Measurements from ENCODE around the gene APC2.

The APC2 gene

GRCh38 chr19:1451916-1452801 is 2.2 kb downstream of the APC2 start:
- DNase-seq = no peak

DNA sequence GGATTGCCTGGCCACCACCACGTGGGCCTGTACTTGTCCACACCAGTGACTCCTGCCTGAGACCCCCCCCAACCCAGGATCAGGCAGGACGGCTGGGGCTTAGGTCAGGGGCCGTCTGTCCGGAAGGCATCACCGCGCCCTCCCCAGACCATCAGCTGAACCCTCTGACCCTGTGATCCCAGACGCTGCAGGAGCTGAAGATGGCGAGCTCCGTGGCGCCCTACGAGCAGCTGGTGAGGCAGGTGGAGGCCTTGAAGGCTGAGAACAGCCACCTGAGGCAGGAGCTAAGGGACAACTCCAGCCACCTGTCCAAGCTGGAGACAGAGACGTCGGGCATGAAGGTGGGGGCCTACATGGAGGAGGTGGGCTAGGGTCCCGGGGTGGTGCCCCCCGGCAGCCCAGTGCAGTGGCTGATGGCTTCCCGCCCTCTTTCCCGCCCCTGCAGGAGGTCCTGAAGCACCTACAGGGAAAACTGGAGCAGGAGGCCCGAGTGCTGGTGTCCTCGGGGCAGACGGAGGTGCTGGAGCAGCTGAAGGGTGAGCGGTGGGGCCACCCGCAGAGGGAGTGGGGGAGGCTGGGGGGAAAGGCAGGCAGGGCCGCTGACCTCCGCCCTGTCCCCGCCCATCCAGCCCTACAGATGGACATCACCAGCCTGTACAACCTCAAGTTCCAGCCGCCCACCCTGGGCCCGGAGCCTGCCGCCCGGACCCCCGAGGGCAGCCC is 3.0 kb downstream of the APC2 start:
- no peak for DNase-seq

- DNase-seq = no peak
These were observed 3.8 kb downstream of the APC2 start for GRCh38 chr19:1453525-1454364.

GRCh38 chr19:1455002-1455335 is 5.0 kb downstream of the APC2 start:
- no peak for DNase-seq

DNA sequence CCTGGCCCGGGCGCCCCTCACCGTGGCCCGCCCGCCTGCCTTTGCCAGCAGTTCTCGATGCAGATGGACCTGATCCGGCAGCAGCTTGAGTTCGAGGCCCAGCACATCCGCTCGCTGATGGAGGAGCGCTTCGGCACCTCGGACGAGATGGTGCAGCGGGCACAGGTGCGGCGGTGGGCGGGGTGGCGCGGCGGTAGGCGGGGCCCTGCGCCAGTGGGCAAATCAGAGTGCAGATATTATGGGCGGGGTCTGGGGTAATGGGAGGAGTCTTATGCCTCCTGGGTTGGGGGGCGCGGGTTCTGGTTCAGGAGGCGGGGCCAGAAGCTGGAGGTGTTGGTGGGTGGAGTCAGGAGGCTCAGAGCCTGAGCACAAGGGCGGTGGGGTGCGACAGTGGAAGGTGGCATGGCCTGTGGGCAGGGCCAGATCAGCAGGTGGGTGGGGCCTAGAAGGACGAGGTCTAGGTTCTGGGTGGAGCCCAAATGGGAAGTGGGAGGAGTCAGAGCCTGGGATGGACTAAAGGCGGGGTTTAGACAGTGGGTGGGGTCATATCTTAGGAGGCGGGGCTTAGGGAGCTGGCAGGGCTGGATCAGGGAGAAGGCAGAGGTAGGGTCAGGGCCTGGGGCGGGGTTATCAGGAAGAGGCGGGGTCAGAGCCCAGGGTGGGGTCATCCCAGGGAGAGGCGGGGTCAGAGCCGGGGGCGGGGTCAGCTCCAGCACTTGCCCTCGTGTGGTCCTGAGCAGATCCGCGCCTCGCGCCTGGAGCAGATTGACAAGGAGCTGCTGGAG is 5.6 kb downstream of the APC2 start:
- peak; percentile 68 for DNase-seq

- no peak for DNase-seq
These were observed 6.4 kb downstream of the APC2 start for GRCh38 chr19:1456121-1456900.

DNA sequence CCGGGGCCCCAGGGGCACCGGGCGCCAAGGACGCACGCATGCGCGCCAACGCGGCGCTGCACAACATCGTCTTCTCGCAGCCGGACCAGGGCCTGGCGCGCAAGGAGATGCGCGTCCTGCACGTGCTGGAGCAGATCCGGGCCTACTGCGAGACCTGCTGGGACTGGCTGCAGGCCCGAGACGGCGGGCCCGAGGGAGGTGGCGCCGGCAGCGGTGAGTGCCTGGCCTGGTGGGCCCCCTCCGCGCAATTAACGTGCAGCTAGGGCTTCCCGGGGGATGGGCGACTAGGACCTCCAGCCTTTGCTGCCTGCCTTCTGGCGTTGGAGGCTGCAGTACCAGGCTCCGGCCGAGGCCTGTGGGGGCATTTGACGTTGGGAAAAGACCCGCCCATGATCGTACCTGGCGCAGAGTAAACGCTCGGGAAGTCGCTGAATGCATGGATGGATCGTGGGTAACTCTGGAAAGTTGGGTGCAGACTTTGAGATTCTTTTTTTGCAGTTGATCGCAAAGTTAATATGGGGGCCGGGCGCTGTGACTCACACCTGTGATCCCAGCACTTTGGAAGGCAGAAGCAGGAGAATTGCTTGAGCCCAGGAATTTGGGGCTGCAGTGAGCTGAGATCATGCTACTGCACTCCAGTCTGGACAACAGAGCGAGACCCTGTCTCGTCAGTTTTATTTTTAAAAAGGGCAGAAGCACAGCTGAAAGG is 7.3 kb downstream of the APC2 start:
- DNase-seq = no peak

DNA sequence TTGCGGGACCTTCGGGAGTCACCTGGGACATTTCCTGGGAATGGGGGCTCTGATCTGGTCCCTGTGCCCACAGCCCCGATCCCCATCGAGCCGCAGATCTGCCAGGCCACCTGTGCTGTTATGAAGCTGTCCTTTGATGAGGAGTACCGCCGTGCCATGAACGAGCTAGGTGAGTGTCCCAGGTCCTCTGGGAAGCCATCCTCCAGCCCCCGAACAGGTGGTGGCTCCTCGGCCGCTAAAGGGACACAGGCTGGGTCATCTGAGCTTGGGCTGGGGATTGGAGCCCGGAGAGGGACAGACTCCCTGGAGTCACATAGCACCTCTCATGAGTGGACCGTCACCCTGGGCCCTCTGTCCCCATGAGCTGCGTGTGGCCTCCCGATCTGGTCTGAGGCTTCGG is 8.0 kb downstream of the APC2 start:
- no peak for DNase-seq

DNA sequence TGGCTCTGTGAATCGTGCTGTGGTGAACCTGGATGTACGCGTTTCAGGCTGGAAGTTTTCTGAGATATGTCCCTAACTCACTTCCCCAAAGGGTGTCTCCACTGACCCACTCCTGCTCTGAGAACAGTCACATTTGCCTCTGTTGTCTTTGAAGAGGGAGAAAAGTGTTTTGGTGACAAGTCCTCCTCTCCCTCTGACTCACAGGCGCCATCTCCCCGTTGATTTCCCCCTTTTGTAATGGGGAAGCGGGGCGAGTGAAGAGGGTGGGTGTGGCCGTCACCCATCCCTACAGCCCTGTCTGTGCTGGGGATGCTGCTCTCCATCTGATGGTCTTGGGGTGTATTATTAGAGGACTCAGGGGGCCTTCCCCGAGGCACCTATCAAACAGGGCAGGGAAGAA is 9.6 kb downstream of the APC2 start:
- DNase-seq = peak; percentile 43

- no peak for DNase-seq
These were observed 10.4 kb downstream of the APC2 start for GRCh38 chr19:1460033-1460995.

GRCh38 chr19:1461862-1462261 is 11.9 kb downstream of the APC2 start:
- DNase-seq = no peak

- DNase-seq = no peak
These were observed 15.5 kb downstream of the APC2 start for GRCh38 chr19:1465191-1466016.

DNA sequence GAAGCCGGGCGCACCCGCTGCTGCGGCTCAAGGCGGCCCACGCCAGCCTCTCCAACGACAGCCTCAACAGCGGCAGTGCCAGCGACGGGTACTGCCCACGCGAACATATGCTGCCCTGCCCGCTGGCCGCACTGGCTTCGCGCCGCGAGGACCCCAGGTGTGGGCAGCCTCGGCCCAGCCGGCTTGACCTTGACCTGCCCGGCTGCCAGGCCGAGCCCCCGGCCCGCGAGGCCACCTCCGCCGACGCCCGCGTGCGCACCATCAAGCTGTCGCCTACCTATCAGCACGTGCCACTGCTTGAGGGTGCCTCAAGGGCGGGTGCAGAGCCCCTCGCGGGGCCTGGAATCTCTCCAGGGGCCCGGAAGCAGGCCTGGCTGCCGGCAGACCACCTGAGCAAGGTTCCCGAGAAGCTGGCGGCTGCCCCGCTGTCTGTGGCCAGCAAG is 16.1 kb downstream of the APC2 start:
- DNase-seq = no peak

DNA sequence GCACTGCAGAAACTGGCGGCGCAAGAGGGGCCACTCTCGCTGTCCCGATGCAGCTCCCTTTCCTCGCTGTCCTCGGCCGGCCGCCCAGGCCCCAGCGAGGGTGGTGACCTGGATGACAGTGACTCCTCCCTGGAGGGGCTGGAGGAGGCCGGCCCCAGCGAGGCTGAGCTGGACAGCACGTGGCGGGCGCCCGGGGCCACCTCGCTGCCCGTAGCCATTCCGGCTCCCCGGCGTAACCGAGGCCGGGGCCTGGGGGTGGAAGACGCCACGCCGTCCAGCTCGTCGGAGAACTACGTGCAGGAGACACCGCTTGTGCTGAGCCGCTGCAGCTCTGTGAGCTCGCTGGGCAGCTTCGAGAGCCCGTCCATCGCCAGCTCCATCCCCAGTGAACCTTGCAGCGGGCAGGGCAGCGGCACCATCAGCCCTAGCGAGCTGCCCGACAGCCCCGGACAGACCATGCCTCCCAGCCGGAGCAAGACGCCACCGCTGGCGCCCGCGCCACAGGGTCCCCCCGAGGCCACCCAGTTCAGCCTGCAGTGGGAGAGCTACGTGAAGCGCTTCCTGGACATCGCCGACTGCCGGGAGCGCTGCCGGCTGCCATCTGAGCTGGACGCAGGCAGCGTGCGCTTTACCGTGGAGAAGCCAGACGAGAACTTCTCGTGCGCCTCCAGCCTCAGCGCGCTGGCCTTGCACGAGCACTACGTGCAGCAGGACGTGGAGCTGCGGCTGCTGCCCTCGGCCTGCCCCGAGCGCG is 16.7 kb downstream of the APC2 start:
- no peak for DNase-seq

GRCh38 chr19:1467215-1467489 is 17.2 kb downstream of the APC2 start:
- no peak for DNase-seq

DNA sequence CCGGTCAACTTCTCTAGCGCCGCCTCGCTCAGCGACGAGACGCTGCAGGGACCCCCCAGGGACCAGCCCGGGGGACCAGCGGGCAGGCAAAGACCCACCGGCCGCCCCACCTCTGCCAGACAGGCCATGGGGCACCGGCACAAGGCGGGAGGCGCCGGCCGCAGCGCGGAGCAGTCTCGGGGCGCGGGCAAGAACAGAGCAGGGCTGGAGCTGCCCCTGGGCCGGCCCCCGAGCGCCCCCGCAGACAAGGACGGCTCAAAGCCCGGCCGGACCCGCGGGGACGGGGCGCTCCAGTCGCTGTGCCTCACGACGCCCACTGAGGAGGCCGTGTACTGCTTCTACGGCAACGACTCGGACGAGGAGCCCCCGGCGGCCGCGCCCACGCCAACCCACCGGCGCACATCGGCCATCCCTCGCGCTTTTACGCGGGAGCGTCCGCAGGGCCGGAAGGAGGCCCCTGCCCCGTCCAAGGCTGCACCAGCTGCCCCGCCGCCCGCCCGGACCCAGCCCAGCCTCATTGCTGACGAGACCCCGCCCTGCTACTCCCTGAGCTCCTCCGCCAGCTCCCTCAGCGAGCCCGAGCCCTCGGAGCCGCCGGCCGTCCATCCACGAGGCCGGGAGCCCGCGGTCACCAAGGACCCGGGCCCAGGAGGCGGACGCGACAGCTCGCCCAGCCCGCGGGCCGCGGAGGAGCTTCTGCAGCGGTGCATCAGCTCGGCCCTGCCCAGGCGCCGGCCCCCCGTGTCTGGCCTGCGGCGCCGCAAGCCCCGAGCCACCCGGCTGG is 17.8 kb downstream of the APC2 start:
- no peak for DNase-seq

DNA sequence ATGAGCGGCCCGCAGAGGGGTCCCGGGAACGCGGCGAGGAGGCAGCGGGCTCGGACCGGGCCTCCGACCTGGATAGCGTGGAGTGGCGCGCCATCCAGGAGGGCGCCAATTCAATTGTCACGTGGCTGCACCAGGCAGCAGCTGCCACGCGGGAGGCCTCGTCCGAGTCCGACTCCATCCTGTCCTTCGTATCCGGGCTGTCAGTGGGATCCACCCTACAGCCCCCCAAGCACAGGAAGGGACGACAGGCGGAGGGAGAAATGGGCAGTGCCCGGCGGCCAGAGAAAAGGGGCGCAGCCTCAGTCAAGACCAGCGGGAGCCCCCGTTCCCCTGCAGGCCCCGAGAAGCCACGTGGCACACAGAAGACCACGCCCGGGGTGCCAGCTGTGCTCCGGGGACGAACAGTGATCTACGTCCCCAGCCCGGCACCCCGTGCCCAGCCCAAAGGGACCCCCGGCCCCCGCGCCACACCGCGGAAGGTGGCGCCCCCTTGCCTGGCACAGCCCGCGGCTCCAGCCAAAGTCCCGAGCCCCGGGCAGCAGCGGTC is 18.4 kb downstream of the APC2 start:
- no peak for DNase-seq
